Neural cell (in vitro differentiated cells): Measurements from ENCODE around the gene ALDH1L1. TPM values are rescaled to one million over a fixed set of nuclear protein-coding genes. Genes with fewer than 3 reads are reported as not detected.

Source experiments
- H2AFZ ChIP-seq: fragments of 200-600, 300-800 bp; sonication (generic), shearing (Covaris generic); 2 replicates; pipeline ENCODE4 v1.6.0; 2014; ENCODE audit warnings: low read depth, mild to moderate bottlenecking, antibody characterized with exemption, low read length, moderate library complexity
- H3F3A ChIP-seq: fragments of 200-600 bp; shearing (Covaris generic); 2 replicates; pipeline ENCODE4 v1.6.1; 2016; ENCODE audit warnings: mild to moderate bottlenecking, moderate library complexity, mixed read lengths, antibody characterized with exemption, low read length; ENCODE audit not compliant: insufficient read depth, poor library complexity, severe bottlenecking
- H3K27ac ChIP-seq: fragments of 200-600, 300-800 bp; sonication (generic), shearing (Covaris generic); 2 replicates; pipeline ENCODE4 v1.5.1; 2014; ENCODE audit warnings: mild to moderate bottlenecking, low read length, moderate library complexity
- H3K27me3 ChIP-seq: fragments of 300-800, 200-600 bp; sonication (generic), shearing (Covaris generic); 2 replicates; pipeline ENCODE4 v1.6.0; 2014; ENCODE audit warnings: mild to moderate bottlenecking, low read depth, low read length, moderate library complexity; ENCODE audit not compliant: insufficient read depth
- H3K36me3 ChIP-seq: fragments of 300-800, 200-600 bp; sonication (generic), shearing (Covaris generic); 2 replicates; pipeline ENCODE4 v1.5.1; 2014; ENCODE audit warnings: mild to moderate bottlenecking, antibody characterized with exemption, low read length, moderate library complexity; ENCODE audit not compliant: insufficient read depth
- H3K4me2 ChIP-seq: fragments of 300-800, 200-600 bp; sonication (generic), shearing (Covaris generic); 2 replicates; pipeline ENCODE4 v1.6.0; 2014; ENCODE audit warnings: mild to moderate bottlenecking, low read length
- H3K4me3 ChIP-seq: fragments of 300-800, 200-600 bp; sonication (generic), shearing (Covaris generic); 2 replicates; pipeline ENCODE4 v1.5.1; 2014; ENCODE audit warnings: mild to moderate bottlenecking, low read length, moderate library complexity
- H3K79me2 ChIP-seq: fragments of 200-600 bp; shearing (Covaris generic); replicated peaks from 2 replicates; pipeline ENCODE4 v1.6.0; 2014; ENCODE audit warnings: mild to moderate bottlenecking, low read length, moderate library complexity; ENCODE audit not compliant: insufficient read depth
- H3K9ac ChIP-seq: fragments of 300-800, 200-600 bp; sonication (generic), shearing (Covaris generic); 2 replicates; pipeline ENCODE4 v1.6.1; 2016; ENCODE audit warnings: mild to moderate bottlenecking, low read length, mixed read lengths
- H3K9me2 ChIP-seq: fragments of 200-600 bp; shearing (Covaris generic); 2 replicates; pipeline ENCODE4 v1.6.1; 2016; ENCODE audit warnings: mild to moderate bottlenecking, low read length, mixed read lengths; ENCODE audit not compliant: insufficient read depth
- H3K9me3 ChIP-seq: fragments of 200-600, 300-800 bp; sonication (generic), shearing (Covaris generic); 2 replicates; pipeline ENCODE4 v1.6.1; 2016; ENCODE audit warnings: mild to moderate bottlenecking, mixed run types, low read length, moderate library complexity, mixed read lengths
- H4K20me1 ChIP-seq: fragments of 200-600 bp; shearing (Covaris generic); 2 replicates; pipeline ENCODE4 v1.6.1; 2016; ENCODE audit warnings: mild to moderate bottlenecking, mixed run types; ENCODE audit not compliant: insufficient read depth
- CTCF ChIP-seq: fragments of 450-650 bp; IDR thresholded peaks from 2 replicates; pipeline ENCODE4 v1.5.1; 2014; ENCODE audit warnings: antibody characterized with exemption, mild to moderate bottlenecking, moderate library complexity; ENCODE audit not compliant: poor library complexity, severe bottlenecking
- EP300 ChIP-seq: fragments of 450-650 bp; conservative IDR thresholded peaks from 2 replicates; pipeline ENCODE4 v1.6.1; 2014; ENCODE audit warnings: antibody characterized with exemption, mild to moderate bottlenecking, moderate library complexity; ENCODE audit not compliant: poor library complexity, severe bottlenecking
- EZH2 ChIP-seq: fragments of 200-600, 300-800 bp; shearing (Covaris generic), sonication (generic); IDR thresholded peaks from 2 replicates; pipeline ENCODE4 v1.6.1; 2014; ENCODE audit warnings: antibody characterized with exemption, low read length, borderline replicate concordance, mild to moderate bottlenecking; ENCODE audit not compliant: insufficient read depth, poor library complexity, severe bottlenecking
- MXI1 ChIP-seq: fragments of 450-650 bp; conservative IDR thresholded peaks from 2 replicates; pipeline ENCODE4 v1.6.1; 2014; ENCODE audit warnings: antibody characterized with exemption, mild to moderate bottlenecking; ENCODE audit not compliant: poor library complexity, severe bottlenecking
- POLR2AphosphoS5 ChIP-seq: IDR thresholded peaks from 2 replicates; pipeline ENCODE4 v1.6.1; 2012
- RAD21 ChIP-seq: fragments of 450-650 bp; conservative IDR thresholded peaks from 2 replicates; pipeline ENCODE4 v1.6.1; 2014; ENCODE audit warnings: antibody characterized with exemption, mild to moderate bottlenecking, moderate library complexity
- REST ChIP-seq: IDR thresholded peaks from 2 replicates; pipeline ENCODE4 v1.6.1; 2012; ENCODE audit warnings: borderline replicate concordance
- SMC3 ChIP-seq: fragments of 450-650 bp; conservative IDR thresholded peaks from 2 replicates; pipeline ENCODE4 v1.6.1; 2014; ENCODE audit warnings: antibody characterized with exemption, mild to moderate bottlenecking, moderate library complexity; ENCODE audit not compliant: poor library complexity
- TAF1 ChIP-seq: IDR thresholded peaks from 2 replicates; pipeline ENCODE4 v1.6.1; 2012; ENCODE audit warnings: low read depth
- polyA plus RNA-seq: library from polyadenylated mRNA; depleted of rRNA; stranded (reverse); fragments of >200 nt; gene quantifications from 2 replicates; pipeline ENCODE4 v1.2.3, GENCODE V29; 2014

ALDH1L1 gene
- polyA plus RNA-seq, 1 donor from 2014 or later: not detected

GRCh38 chr3:126110431-126111125, 69.8 kb downstream of the ALDH1L1 start:
- no peak overlapping the region for H2AFZ ChIP-seq
- H3K27me3 ChIP-seq: no peaks in the 10 kb centered on the region
- H3K4me3 ChIP-seq: no peak overlapping the region
- no peaks in the 10 kb centered on the region for H3K36me3 ChIP-seq
- H3K79me2 ChIP-seq: no peaks in the 10 kb centered on the region
- H4K20me1 ChIP-seq: no peaks in the 10 kb centered on the region
- no peaks in the 10 kb centered on the region for H3F3A ChIP-seq
- H3K27ac ChIP-seq: no peak overlapping the region
- no peak for TF ChIP-seq MXI1
- no peak for TF ChIP-seq EP300
- TF ChIP-seq EZH2: no peak
- TF ChIP-seq TAF1: no peak
- TF ChIP-seq SMC3: no peak
- TF ChIP-seq RAD21: no peak
- no peak for TF ChIP-seq CTCF
- no peak for TF ChIP-seq POLR2AphosphoS5
- no peak for TF ChIP-seq REST
- H3K4me2 ChIP-seq: no peak overlapping the region
- no peaks in the 10 kb centered on the region for H3K9me2 ChIP-seq
- no peaks in the 10 kb centered on the region for H3K9me3 ChIP-seq
- no peak overlapping the region for H3K9ac ChIP-seq

GRCh38 chr3:126109880-126110235, 70.5 kb downstream of the ALDH1L1 start:
- Histone ChIP-seq H3K9me2 (no peaks in the 10 kb centered on the region), H3F3A (no peaks in the 10 kb centered on the region), H3K4me2 (no peak overlapping the region), H3K79me2 (no peaks in the 10 kb centered on the region), H3K9ac (no peak overlapping the region), H3K4me3 (no peak overlapping the region), H3K9me3 (no peaks in the 10 kb centered on the region), H2AFZ (no peak overlapping the region), H3K27ac (no peak overlapping the region), H4K20me1 (no peaks in the 10 kb centered on the region), H3K36me3 (no peaks in the 10 kb centered on the region), H3K27me3 (no peaks in the 10 kb centered on the region)
- TF ChIP-seq TAF1 (no peak), MXI1 (no peak), POLR2AphosphoS5 (no peak), EZH2 (no peak), EP300 (no peak), REST (no peak), SMC3 (no peak), RAD21 (no peak), CTCF (no peak)
